Neural progenitor cell (in vitro differentiated cells): ENCODE results near the gene LTV1.

Experiments used
- EZH2 ChIP-seq: fragments of 200-600 bp; sonication (generic); IDR thresholded peaks from 2 replicates; pipeline ENCODE4 v1.6.1; 2017; ENCODE audit warnings: antibody characterized with exemption, mild to moderate bottlenecking, moderate library complexity
- EZH2phosphoT487 ChIP-seq: fragments of 200-600 bp; sonication (generic); IDR thresholded peaks from 2 replicates; pipeline ENCODE4 v1.6.1; 2017; ENCODE audit warnings: antibody characterized with exemption
- TF ChIP-seq, protein P1 (sequence below): fragments of 200-600 bp; sonication (generic); IDR thresholded peaks from 2 replicates; pipeline ENCODE4 v1.5.1; 2017; ENCODE audit warnings: antibody characterized with exemption, mild to moderate bottlenecking

DNA sequence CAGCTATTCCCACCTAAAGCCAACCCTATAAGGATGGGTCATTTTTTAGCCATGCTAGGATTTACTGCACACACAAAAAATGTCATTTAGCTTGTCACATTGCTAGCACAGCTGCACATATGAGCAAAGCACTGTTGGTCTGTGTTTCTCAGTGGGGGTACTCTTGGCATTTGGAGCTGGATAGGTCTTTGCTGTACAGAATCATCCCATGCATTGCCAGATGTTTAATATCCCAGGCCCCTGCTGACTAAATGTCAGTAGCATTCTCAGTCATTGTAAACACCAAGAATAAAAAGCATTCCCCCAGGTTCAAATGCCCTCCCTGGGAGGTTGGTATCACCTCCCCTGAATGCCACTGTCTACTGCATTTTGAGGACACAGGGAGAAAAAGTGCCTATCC, 14.6 kb upstream of the LTV1 start:
- TF ChIP-seq, protein P1, sequence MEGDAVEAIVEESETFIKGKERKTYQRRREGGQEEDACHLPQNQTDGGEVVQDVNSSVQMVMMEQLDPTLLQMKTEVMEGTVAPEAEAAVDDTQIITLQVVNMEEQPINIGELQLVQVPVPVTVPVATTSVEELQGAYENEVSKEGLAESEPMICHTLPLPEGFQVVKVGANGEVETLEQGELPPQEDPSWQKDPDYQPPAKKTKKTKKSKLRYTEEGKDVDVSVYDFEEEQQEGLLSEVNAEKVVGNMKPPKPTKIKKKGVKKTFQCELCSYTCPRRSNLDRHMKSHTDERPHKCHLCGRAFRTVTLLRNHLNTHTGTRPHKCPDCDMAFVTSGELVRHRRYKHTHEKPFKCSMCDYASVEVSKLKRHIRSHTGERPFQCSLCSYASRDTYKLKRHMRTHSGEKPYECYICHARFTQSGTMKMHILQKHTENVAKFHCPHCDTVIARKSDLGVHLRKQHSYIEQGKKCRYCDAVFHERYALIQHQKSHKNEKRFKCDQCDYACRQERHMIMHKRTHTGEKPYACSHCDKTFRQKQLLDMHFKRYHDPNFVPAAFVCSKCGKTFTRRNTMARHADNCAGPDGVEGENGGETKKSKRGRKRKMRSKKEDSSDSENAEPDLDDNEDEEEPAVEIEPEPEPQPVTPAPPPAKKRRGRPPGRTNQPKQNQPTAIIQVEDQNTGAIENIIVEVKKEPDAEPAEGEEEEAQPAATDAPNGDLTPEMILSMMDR, result no peak
- TF ChIP-seq EZH2, result no peak
- no peak for TF ChIP-seq EZH2phosphoT487
